H9 (cell line): ENCODE data around the gene MON1A. TPM values are rescaled to one million over a fixed set of nuclear protein-coding genes. Genes with fewer than 3 reads are reported as not detected.

Experiments
- DNase-seq: peaks from one replicate; pipeline ENCODE4 v3.0.0-alpha.2; 2017
- H2AFZ ChIP-seq: one replicate; pipeline ENCODE4 v1.6.1; 2013; ENCODE audit warnings: mild to moderate bottlenecking, low read length, control low read depth, moderate library complexity
- H2AK5ac ChIP-seq: 2 replicates; pipeline ENCODE4 v1.6.1; 2013; ENCODE audit warnings: low read length, control low read depth, mixed read lengths; ENCODE audit not compliant: insufficient read length
- H2BK120ac ChIP-seq: one replicate; pipeline ENCODE4 v1.6.1; 2013; ENCODE audit warnings: low read depth, mild to moderate bottlenecking, low read length, control low read depth, inconsistent platforms; ENCODE audit not compliant: poor library complexity, severe bottlenecking
- H2BK12ac ChIP-seq: 2 replicates; pipeline ENCODE4 v1.6.1; 2013; ENCODE audit warnings: low read length, control low read depth, mixed read lengths, low read depth; ENCODE audit not compliant: insufficient read length
- H2BK15ac ChIP-seq: 2 replicates; pipeline ENCODE4 v1.6.1; 2013; ENCODE audit warnings: low read depth, low read length, control low read depth
- H2BK20ac ChIP-seq: one replicate; pipeline ENCODE4 v1.6.1; 2013; ENCODE audit warnings: low read depth, mild to moderate bottlenecking, low read length, control low read depth, inconsistent platforms; ENCODE audit not compliant: poor library complexity, severe bottlenecking
- H2BK5ac ChIP-seq: 2 replicates; pipeline ENCODE4 v1.6.1; 2013; ENCODE audit warnings: low read length, control low read depth, mixed read lengths; ENCODE audit not compliant: insufficient read length
- H3K14ac ChIP-seq: 2 replicates; pipeline ENCODE4 v1.6.1; 2013; ENCODE audit warnings: low read length, control low read depth; ENCODE audit not compliant: insufficient read depth
- H3K18ac ChIP-seq: 2 replicates; pipeline ENCODE4 v1.6.1; 2013; ENCODE audit warnings: low read depth, mild to moderate bottlenecking, mixed read lengths, low read length, control low read depth; ENCODE audit not compliant: insufficient read length
- H3K23ac ChIP-seq: 2 replicates; pipeline ENCODE4 v1.6.1; 2013; ENCODE audit warnings: low read length, control low read depth, mixed read lengths, low read depth; ENCODE audit not compliant: insufficient read length
- H3K23me2 ChIP-seq: 2 replicates; pipeline ENCODE4 v1.6.1; 2013; ENCODE audit warnings: low read depth, mild to moderate bottlenecking, mixed read lengths, low read length, control low read depth; ENCODE audit not compliant: insufficient read length, poor library complexity, severe bottlenecking
- H3K27ac ChIP-seq: 2 replicates; pipeline ENCODE4 v1.5.1; 2013; ENCODE audit warnings: low read length, control low read depth, mixed read lengths, low read depth; ENCODE audit not compliant: insufficient read length
- H3K27me3 ChIP-seq: 2 replicates; pipeline ENCODE4 v1.6.1; 2013; ENCODE audit warnings: low read length, control low read depth, inconsistent platforms; ENCODE audit not compliant: insufficient read depth
- H3K4ac ChIP-seq: 2 replicates; pipeline ENCODE4 v1.6.1; 2013; ENCODE audit warnings: low read depth, mild to moderate bottlenecking, control low read depth, inconsistent platforms, low read length, moderate library complexity
- H3K4me1 ChIP-seq: 2 replicates; pipeline ENCODE4 v1.6.1; 2013; ENCODE audit warnings: low read length, control low read depth, inconsistent platforms; ENCODE audit not compliant: insufficient read depth
- H3K4me2 ChIP-seq: 2 replicates; pipeline ENCODE4 v1.6.1; 2013; ENCODE audit warnings: low read length, control low read depth, mixed read lengths; ENCODE audit not compliant: insufficient read length, insufficient read depth
- H3K56ac ChIP-seq: 2 replicates; pipeline ENCODE4 v1.6.1; 2013; ENCODE audit warnings: low read depth, mild to moderate bottlenecking, mixed read lengths, low read length, control low read depth; ENCODE audit not compliant: insufficient read length
- H3K79me1 ChIP-seq: 2 replicates; pipeline ENCODE4 v1.6.1; 2013; ENCODE audit warnings: low read depth, mild to moderate bottlenecking, moderate library complexity, low read length, control low read depth, inconsistent platforms; ENCODE audit not compliant: insufficient read depth, poor library complexity, severe bottlenecking
- H3K79me2 ChIP-seq: 2 replicates; pipeline ENCODE4 v1.6.1; 2013; ENCODE audit warnings: low read length, control low read depth, inconsistent platforms; ENCODE audit not compliant: insufficient read depth
- H3K9ac ChIP-seq: 2 replicates; pipeline ENCODE4 v1.6.1; 2013; ENCODE audit warnings: low read length, control low read depth, mixed read lengths; ENCODE audit not compliant: insufficient read length; ENCODE audit errors: extremely low read depth
- H3K9me3 ChIP-seq: one replicate; pipeline ENCODE4 v1.6.1; 2013; ENCODE audit warnings: low read depth, low read length, inconsistent platforms; ENCODE audit not compliant: control insufficient read depth
- H3T11ph ChIP-seq: one replicate; pipeline ENCODE4 v1.6.1; 2013; ENCODE audit warnings: mild to moderate bottlenecking, low read length, control low read depth, inconsistent platforms
- H4K20me1 ChIP-seq: one replicate; pipeline ENCODE4 v1.6.1; 2013; ENCODE audit not compliant: control insufficient read depth, insufficient read length, insufficient read depth
- H4K5ac ChIP-seq: 2 replicates; pipeline ENCODE4 v1.6.1; 2013; ENCODE audit warnings: low read depth, mild to moderate bottlenecking, mixed read lengths, low read length, control low read depth; ENCODE audit not compliant: insufficient read length
- H4K8ac ChIP-seq: replicated peaks from 2 replicates; pipeline ENCODE4 v1.6.1; 2013; ENCODE audit warnings: low read length, control low read depth, mixed read lengths, low read depth; ENCODE audit not compliant: insufficient read length
- H4K91ac ChIP-seq: 2 replicates; pipeline ENCODE4 v1.6.1; 2013; ENCODE audit warnings: low read depth, mild to moderate bottlenecking, moderate library complexity, mixed read lengths, low read length, control low read depth; ENCODE audit not compliant: insufficient read length
- H3K27ac Mint-ChIP-seq, 3 experiments: 2 replicates in 2 of 3; 3 replicates in 1 of 3; pipeline ENCODE4 v1.8.0; 2020 to 2021; ENCODE audit warnings: mixed read lengths in 3 of 3, mild to moderate bottlenecking in 1 of 3, moderate library complexity in 1 of 3
- H3K27me3 Mint-ChIP-seq: 2 replicates; pipeline ENCODE4 v1.8.0; 2021; ENCODE audit warnings: low read depth, mild to moderate bottlenecking, moderate library complexity, mixed read lengths
- H3K36me3 Mint-ChIP-seq, 3 experiments: 2 replicates in 2 of 3; 3 replicates in 1 of 3; pipeline ENCODE4 v1.8.0; 2020 to 2021; ENCODE audit warnings: low read depth in 3 of 3, mixed read lengths in 3 of 3; ENCODE audit not compliant: insufficient read depth in 1 of 3
- H3K4me1 Mint-ChIP-seq, 2 experiments: 2 replicates each; pipeline ENCODE4 v1.8.0; 2020; ENCODE audit warnings: mixed read lengths in 2 of 2
- H3K4me3 Mint-ChIP-seq, 2 experiments: 2 replicates in 1 of 2; 3 replicates in 1 of 2; pipeline ENCODE4 v1.8.0; 2020 to 2021; ENCODE audit warnings: mild to moderate bottlenecking in 2 of 2, mixed read lengths in 2 of 2, moderate library complexity in 1 of 2
- H3K9me3 Mint-ChIP-seq, 2 experiments: 2 replicates in 1 of 2; 3 replicates in 1 of 2; pipeline ENCODE4 v1.8.0; 2020; ENCODE audit warnings: mild to moderate bottlenecking in 2 of 2, mixed read lengths in 2 of 2, moderate library complexity in 1 of 2
- CTCF ChIP-seq: fragments of 200-600 bp; sonication (generic); conservative IDR thresholded peaks from 3 replicates; pipeline ENCODE4 v1.8.0; 2021; ENCODE audit warnings: antibody characterized with exemption, mild to moderate bottlenecking
- WGBS: extraction: QIAGEN DNeasy Blood & Tissue Kit; methylation state at CpG from one replicate; pipeline ENCODE4 v1.1.7; 2013; ENCODE audit warnings: missing lambda C conversion rate, low lambda C conversion rate, mixed read lengths; ENCODE audit not compliant: insufficient read length; ENCODE audit errors: extremely low coverage; 5-methylcytosine and 5-hydroxymethylcytosine counted together
- total RNA-seq: library from RNA; stranded (reverse); gene quantifications from 2 replicates; pipeline ENCODE4 v1.2.1, GENCODE V29; 2021

Gene MON1A
- total RNA-seq, 1 experiment from 2014 or later = 10.0 TPM

DNA sequence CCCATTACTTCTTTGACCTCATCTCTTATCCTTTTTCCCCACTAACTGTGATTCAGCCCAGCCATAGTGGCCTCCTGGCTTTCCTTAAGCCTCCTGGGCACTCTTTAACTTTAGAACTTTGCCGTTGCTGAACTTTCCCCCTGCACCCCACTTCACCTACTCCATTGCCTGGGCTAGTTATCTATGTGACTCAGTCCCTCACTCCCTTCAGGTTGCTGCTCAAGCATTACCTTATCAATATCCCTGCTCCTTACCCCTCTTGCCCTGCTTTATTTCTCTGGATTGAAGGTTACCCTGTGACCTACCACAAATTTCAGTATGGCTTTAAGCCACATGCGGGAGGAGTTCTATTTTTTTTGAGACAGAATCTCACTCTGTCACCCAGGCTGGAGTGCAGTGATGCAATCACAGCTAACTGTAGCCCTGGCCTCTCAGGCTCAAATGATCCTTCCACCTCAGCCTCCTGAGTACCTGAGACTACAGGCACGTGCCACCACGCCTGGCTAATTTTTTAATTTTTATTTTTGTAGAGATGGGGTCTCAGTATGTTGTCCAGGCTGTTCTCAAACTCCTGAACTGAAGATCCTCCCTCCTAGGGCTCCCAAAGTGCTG is 3.4 kb downstream of the MON1A start:
- no CpG with 5 or more reads among the region's 4 CpGs for WGBS
- no peak for DNase-seq
- no peaks in the 10 kb centered on the region for H3K27me3 ChIP-seq
- H3K79me2 ChIP-seq = no peaks in the 10 kb centered on the region
- H3K27ac Mint-ChIP-seq = no peak overlapping the region; a peak in 2 of 7 replicates
- H3K36me3 Mint-ChIP-seq = no peaks in the 10 kb centered on the region
- H3K23ac ChIP-seq = no peak overlapping the region
- H2AFZ ChIP-seq = no peak overlapping the region
- no peak overlapping the region for H2BK5ac ChIP-seq
- H2BK15ac ChIP-seq = no peak overlapping the region
- H4K91ac ChIP-seq = no peak overlapping the region
- no peaks in the 10 kb centered on the region for H3K27me3 Mint-ChIP-seq
- no peaks in the 10 kb centered on the region for H3K9me3 Mint-ChIP-seq
- no peak for TF ChIP-seq CTCF
- no peak overlapping the region for H2BK12ac ChIP-seq
- H3K23me2 ChIP-seq = peaks cover 2% of the 10 kb centered on the region
- H3K56ac ChIP-seq = no peak overlapping the region
- H4K20me1 ChIP-seq = no peaks in the 10 kb centered on the region
- no peak overlapping the region for H3T11ph ChIP-seq
- no peaks in the 10 kb centered on the region for H3K79me1 ChIP-seq
- H4K5ac ChIP-seq = no peak overlapping the region
- H3K9ac ChIP-seq = no peak overlapping the region
- H2AK5ac ChIP-seq = no peak overlapping the region
- no peak overlapping the region for H3K4me3 Mint-ChIP-seq
- H3K4ac ChIP-seq = no peak overlapping the region
- H3K4me2 ChIP-seq = no peak overlapping the region
- no peak overlapping the region for H3K27ac ChIP-seq
- H4K8ac ChIP-seq = no peak overlapping the region
- H3K18ac ChIP-seq = no peak overlapping the region
- H2BK20ac ChIP-seq = no peak overlapping the region
- H3K14ac ChIP-seq = no peak overlapping the region
- no peaks in the 10 kb centered on the region for H3K4me1 ChIP-seq
- no peaks in the 10 kb centered on the region for H3K9me3 ChIP-seq
- H2BK120ac ChIP-seq = no peak overlapping the region
- peaks cover 17 to 22% of the 10 kb centered on the region in 2 experiments for H3K4me1 Mint-ChIP-seq
